ENCODE data around the gene PRR14.
"Not testable (repeated sequence)": the region's sequence is repeated elsewhere in the genome, so short reads cannot be mapped to it uniquely, and the experiment has no call there.

Gene PRR14

DNA sequence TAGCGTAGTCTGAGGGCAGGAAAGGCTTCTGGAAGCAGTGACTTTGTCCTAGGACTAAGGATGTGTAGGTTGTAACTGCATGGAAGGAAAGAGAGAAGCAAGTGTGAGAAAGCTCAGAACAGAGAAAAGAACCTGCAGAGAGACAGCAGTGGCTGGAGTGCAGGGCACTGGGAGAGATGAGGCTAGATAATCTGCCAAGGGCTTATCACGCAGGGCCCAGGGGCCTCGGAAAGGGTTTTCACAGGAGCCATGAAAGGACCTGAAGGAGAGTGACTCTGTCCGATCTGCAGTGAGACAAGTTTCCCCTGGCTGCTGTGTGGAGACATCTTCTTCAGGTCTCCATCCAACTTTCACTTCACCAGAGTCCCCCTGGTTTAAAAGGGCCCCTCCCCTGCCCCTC is 41.1 kb downstream of the PRR14 start:
- no peak overlapping the region for H3K4me3 ChIP-seq (replicated peaks in 1 of 2; ENCODE audit: low read depth in 2 of 2, low read length in 2 of 2)
- no peak for DNase-seq (ENCODE audit: low read depth in 2 of 2)
- TF ChIP-seq, protein P1, sequence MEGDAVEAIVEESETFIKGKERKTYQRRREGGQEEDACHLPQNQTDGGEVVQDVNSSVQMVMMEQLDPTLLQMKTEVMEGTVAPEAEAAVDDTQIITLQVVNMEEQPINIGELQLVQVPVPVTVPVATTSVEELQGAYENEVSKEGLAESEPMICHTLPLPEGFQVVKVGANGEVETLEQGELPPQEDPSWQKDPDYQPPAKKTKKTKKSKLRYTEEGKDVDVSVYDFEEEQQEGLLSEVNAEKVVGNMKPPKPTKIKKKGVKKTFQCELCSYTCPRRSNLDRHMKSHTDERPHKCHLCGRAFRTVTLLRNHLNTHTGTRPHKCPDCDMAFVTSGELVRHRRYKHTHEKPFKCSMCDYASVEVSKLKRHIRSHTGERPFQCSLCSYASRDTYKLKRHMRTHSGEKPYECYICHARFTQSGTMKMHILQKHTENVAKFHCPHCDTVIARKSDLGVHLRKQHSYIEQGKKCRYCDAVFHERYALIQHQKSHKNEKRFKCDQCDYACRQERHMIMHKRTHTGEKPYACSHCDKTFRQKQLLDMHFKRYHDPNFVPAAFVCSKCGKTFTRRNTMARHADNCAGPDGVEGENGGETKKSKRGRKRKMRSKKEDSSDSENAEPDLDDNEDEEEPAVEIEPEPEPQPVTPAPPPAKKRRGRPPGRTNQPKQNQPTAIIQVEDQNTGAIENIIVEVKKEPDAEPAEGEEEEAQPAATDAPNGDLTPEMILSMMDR (IDR thresholded peaks at IDR 0.05; ENCODE audit: low read depth, low read length) = no peak

DNA sequence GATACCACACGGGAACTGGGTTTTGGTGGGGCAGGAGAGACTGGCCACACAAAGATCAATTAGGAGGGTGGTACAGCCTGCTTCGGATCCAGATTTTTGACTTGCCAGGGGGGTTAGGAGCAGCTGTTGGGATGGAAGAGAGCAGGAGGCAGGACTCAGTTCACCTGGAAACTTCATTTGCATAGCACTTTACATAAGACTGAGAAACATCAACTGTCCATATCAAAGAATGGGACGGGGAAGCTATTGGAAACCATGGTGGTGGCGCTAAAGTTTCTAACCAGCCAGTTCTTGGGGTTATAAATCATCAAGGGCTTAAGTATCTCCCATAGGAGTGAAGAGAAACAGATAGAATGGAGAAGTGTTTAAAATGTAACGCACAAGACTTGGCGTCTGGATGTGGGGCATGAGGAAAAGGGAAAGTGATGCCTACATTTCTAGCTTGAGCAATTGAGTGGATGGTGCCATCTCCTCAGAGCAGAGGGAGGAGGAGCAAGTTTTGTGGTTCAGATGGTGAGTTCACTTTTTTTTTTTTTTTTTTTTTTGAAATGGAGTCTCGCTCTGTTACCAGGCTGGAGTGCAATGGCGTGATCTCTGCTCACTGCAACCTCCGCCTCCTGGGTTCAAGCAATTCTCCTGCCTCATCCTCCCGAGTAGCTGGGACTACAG is 41.8 kb downstream of the PRR14 start:
- DNase-seq (ENCODE audit: low read depth in 2 of 2) = no peak
- no peak overlapping the region for H3K4me3 ChIP-seq (replicated peaks in 1 of 2; ENCODE audit: low read depth in 2 of 2, low read length in 2 of 2)
- TF ChIP-seq, protein P1 (IDR thresholded peaks at IDR 0.05; ENCODE audit: low read depth, low read length) = no peak

DNA sequence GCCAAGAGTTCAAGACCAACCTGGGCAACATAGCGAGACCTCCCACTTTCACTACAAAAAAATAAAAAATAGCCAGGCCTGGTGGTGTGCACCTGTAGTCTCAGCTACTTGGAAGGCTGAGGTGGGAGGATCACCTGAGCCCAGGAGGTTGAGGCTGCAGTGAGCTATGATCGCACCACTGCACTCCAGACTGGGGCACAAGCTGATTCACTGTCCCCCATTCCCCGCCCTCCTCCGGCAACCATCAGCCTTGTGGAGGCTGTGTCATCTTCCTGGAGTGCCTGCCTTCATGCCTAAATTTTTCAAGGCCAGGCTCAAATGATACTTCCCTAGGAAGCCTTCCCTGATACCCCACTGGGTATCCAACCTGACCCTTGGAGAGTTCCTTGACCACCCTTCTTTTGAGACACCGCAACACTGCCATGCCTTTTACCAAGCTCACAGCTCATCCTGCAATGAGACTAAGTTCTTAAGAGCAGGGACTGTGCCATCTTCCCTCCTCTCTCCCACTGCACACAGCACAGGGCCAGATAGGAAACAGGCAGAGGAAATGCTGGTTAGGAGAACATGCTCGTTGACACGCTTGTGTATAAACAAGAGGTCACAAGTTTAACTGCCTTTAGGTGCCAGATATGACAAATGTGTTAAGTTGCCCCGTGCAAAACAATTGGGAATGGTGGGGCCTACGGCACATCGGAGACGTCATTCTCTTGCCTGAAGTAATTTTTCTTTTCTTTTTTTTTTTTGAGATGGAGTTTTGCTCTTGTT is 44.4 kb downstream of the PRR14 start:
- no peak for DNase-seq (ENCODE audit: low read depth in 2 of 2)
- TF ChIP-seq, protein P1 (IDR thresholded peaks at IDR 0.05; ENCODE audit: low read depth, low read length) = no peak
- H3K4me3 ChIP-seq (replicated peaks in 1 of 2; ENCODE audit: low read depth in 2 of 2, low read length in 2 of 2) = no peak overlapping the region

DNA sequence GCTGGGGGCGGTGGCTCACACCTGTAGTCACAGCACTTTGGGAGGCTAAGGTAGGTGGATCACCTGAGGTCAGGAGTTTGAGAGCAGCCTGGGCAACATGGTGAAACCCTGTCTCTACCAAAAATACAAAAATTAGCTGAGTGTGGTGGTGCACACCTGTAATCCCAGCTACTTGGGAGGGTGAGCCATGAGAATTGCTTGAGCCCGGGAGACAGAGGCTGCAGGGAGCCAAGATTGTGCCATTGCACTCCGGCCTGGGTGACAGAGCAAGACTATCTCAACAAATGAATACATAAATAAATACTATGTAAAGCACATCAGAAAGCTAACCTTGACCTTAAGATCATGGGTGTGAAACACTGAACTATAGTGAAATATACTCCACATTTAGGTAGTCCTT is 45.9 kb downstream of the PRR14 start:
- H3K4me3 ChIP-seq (replicated peaks in 1 of 2; ENCODE audit: low read depth in 2 of 2, low read length in 2 of 2); DNase-seq (ENCODE audit: low read depth in 2 of 2): not testable (repeated sequence)

DNA sequence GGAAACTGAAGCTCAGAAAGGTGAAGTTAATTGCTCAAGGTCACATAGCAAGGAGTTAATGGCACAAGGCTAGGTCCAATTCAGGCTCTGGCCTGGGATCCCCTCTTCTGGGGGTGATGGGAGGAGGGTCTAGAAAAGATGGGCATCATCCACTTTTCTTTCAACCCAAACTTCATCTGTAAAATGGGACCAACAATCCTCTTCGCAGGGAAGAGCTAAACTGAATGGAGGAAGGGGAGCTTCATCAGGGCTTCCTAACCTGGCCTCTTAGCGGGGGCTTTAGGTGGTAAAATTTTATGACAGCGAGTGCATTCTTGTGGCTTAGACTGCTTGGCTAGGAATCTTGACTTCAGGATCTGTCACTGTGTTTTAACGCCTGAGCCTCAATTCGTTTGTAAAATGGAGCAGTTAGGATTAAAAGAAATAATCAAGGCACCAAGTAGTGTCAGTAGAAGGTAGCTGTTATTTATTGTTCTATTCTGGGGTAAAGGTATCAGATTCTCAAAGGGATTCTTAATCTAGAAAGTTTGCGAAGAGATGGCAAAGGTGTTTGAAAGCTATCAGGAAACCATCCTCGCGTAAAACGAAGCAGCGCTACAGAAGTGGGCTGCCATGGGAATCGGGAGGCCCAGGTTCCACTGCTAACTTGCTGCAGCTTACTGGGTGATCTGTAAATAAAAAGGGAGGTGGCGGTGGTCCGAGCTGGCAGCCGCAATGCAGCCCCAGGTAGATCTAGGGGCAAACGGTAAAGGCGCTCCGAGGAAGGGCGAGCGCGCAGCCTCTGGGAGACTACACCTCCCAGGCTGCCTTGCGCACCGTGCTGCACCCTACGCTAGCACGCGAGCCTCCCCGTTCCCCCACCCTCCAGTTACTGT is 46.7 kb downstream of the PRR14 start:
- TF ChIP-seq, protein P1 (IDR thresholded peaks at IDR 0.05; ENCODE audit: low read depth, low read length) = no peak
- DNase-seq (ENCODE audit: low read depth in 2 of 2) = peak in 1 of 2 donors; percentile 7
- peak overlapping the region; percentile 96 to 100 for H3K4me3 ChIP-seq (replicated peaks in 1 of 2; ENCODE audit: low read depth in 2 of 2, low read length in 2 of 2)

DNA sequence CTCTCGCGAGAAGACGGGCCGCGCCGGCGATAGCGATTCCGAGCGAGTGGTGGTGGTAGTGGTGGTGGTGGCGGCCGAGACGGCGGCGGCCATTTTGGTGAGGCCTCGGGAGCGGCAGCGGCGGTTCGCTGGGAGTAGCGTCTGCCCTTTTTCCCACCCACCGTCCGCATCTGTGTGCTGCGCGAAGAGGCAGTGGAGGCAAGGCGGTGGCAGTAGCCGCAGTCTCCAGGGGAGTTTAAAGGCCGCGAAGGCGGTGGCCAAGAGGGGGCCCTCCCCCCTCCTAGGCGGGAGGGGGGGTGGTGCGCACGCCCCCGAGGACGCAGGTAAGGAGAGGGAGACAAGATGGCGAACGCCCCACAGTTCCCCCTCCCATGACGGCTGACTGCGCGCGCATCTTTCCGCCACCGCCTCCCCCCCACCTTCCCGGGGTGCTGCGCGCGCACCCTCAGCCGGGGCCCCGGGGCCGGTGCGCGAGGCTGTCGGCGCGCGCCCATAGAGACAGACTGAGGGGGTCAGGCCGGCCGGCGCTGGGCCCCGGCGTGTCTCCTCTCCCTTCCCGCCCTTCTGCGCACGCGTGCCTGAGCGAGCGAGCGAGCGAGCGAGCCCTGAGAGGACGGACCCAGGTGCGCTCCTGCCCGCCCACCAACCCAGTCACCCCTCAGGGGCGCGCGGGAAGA is 47.5 kb downstream of the PRR14 start:
- peak; percentile 98 for DNase-seq (ENCODE audit: low read depth in 2 of 2)
- peak overlapping the region; percentile 96 to 100 for H3K4me3 ChIP-seq (replicated peaks in 1 of 2; ENCODE audit: low read depth in 2 of 2, low read length in 2 of 2)
- TF ChIP-seq, protein P1 (IDR thresholded peaks at IDR 0.05; ENCODE audit: low read depth, low read length) = no peak

All from cardiac fibroblast (primary cell).